Measurements from ENCODE around the gene KIF21B. TPM values are rescaled to one million over a fixed set of nuclear protein-coding genes. Genes with fewer than 3 reads are reported as not detected.

KIF21B gene
- total RNA-seq, 2 donors from 2014 or later, result 5.5 to 11.0 TPM

DNA sequence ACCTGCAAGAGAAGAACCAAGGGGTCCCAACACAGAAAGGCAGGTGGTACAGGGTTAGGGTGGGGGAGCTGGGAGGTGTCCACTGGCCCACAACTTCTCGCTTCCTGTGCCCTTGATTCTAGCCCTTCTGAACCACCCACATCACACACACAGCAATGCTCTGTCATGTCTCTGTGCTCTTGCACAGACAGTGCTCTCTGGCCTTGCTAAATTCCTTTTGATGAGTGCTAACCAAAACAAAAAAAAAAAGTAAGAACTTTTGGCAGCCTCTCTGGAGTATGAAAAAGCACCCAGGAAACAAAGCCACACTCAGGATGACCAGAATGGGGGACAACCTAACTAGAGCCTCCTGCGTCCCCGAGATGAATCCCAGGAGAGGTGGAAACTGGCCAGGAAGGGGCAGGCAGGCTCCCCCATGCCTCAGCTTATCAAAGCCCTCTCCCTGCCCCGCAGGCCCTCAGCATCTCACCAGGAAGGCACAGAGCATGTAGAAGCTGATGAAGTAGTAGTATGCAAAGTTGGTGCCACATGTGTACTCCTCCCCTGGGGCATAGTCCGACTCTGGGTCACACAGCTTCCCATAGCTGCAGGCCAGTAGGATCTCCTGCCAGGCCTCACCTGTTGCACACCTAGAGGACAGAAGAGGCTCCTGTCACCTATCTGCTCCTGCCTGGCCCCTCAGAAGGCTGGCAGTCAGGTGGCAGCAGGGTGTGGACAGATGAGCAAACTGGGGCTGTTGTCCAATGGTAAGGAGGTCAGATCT lies 27.2 kb upstream of the KIF21B start:
- intact Hi-C loops (cut with DNase I, micrococcal nuclease), result no loop called here
- DNase-seq (no peak), ATAC-seq (peak; percentile 56)

- ATAC-seq (no peak), DNase-seq (no peak)
- intact Hi-C loops (cut with DNase I, micrococcal nuclease), result loop anchor here in 1 of 2 donors (5.0 kb wide), 1 partner anchor 82 kb away; no protein-coding TSS in a partner anchor
These were observed 25.8 kb upstream of the KIF21B start for GRCh38 chr1:201049248-201049831.

DNA sequence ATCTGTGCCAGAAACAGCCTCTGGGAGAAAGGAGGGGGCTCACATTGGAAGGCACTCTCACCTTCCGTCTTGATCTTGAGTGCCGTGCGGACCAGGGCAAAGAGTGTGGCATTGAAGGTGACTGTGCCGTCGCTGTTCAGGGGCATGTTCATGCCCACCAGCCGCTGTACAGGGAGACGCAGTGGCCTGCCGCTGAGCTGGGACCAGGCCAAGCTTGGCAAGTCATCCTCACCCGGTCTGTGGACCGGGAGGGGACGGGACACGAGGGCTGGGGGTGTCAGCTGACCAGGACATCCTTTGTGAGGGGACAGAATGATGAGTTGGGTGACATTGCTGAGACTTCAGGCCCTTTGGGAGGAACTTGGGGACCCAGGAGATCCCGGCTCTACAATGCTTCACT lies 25.0 kb upstream of the KIF21B start:
- intact Hi-C loops (cut with DNase I, micrococcal nuclease), result loop anchor here in 1 of 2 donors (5.0 kb wide), 1 partner anchor 81 kb away; no protein-coding TSS in a partner anchor
- no peak for DNase-seq
- ATAC-seq, result no peak

DNA sequence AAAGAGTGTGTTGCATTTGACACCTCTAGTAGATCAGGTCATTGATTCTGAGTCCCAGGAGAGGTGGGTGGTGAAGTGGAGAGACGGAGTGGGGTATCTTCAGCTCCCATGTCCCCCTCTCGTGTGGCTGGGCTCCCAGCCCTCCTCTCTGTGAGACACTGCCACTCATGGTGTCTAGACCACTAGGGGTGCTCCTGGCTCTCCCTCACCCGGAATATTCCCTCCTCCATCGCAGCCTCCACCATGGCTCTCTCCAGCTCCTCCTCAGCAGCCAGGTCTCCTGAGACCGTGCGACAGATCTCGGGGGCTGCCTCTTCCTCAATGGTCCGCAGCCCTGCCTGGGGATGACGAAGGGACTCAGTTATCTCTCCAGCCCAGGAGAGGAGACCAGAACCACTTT lies 20.6 kb upstream of the KIF21B start:
- intact Hi-C loops (cut with DNase I, micrococcal nuclease), result loop anchor here in 1 of 2 donors (5.0 kb wide), 1 partner anchor 72 kb away; no protein-coding TSS in a partner anchor
- ATAC-seq, result no peak

GRCh38 chr1:201042779-201043461 lies 19.4 kb upstream of the KIF21B start:
- intact Hi-C loops (cut with DNase I, micrococcal nuclease), result loop anchor here in 1 of 2 donors (5.0 kb wide), 1 partner anchor 71 kb away; no protein-coding TSS in a partner anchor
- peak; percentile 93 for ATAC-seq
- peak in 1 of 2 donors; percentile 82 for DNase-seq

More for the DNA sequence above, 20.6 kb upstream of the KIF21B start:
- DNase-seq, result no peak

GRCh38 chr1:201041011-201041410 lies 17.5 kb upstream of the KIF21B start:
- DNase-seq (no peak), ATAC-seq (no peak)
- intact Hi-C loops (cut with DNase I, micrococcal nuclease), result loop anchor here in 1 of 2 donors (5.0 kb wide), 1 partner anchor 69 kb away; no protein-coding TSS in a partner anchor

DNA sequence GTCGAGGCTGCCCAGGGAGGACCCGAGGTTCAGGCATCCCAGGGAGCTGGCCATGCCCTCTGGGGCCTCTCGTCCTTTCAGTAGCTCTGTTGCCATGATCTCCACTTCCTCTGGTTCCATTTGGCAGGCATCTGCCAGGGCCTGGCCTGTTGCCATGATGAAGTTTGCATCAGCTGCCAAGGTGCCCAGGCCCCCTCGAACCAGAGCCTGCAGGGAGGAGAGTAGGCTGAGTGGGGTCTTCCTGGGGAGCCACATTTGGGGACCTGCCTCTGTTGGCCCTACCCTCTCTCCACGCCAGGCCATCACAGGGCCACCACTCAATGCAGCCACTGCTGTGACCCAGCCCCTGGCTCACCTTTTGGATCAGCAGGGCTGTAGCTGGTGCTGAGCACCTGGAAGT lies 16.4 kb upstream of the KIF21B start:
- intact Hi-C loops (cut with DNase I, micrococcal nuclease), result loop anchor here in 1 of 2 donors (5.0 kb wide), 1 partner anchor 68 kb away; no protein-coding TSS in a partner anchor
- ATAC-seq (no peak), DNase-seq (no peak)

- ATAC-seq (no peak), DNase-seq (no peak)
- intact Hi-C loops (cut with DNase I, micrococcal nuclease), result no loop called here
These were observed 15.9 kb upstream of the KIF21B start for GRCh38 chr1:201039418-201039817.

- no peak for ATAC-seq
- DNase-seq, result no peak
- intact Hi-C loops (cut with DNase I, micrococcal nuclease), result no loop called here
These were observed 14.8 kb upstream of the KIF21B start for GRCh38 chr1:201038186-201038876.

GRCh38 chr1:201036188-201036842 lies 12.8 kb upstream of the KIF21B start:
- no peak for ATAC-seq
- intact Hi-C loops (cut with DNase I, micrococcal nuclease), result no loop called here

GRCh38 chr1:201034671-201035070 lies 11.2 kb upstream of the KIF21B start:
- ATAC-seq, result no peak
- DNase-seq, result no peak
- intact Hi-C loops (cut with DNase I, micrococcal nuclease), result no loop called here

More at GRCh38 chr1:201036188-201036842, 12.8 kb upstream of the KIF21B start:
- DNase-seq, result no peak

GRCh38 chr1:201032408-201032807 lies 8.9 kb upstream of the KIF21B start:
- intact Hi-C loops (cut with DNase I, micrococcal nuclease), result no loop called here
- ATAC-seq (no peak), DNase-seq (no peak)

DNA sequence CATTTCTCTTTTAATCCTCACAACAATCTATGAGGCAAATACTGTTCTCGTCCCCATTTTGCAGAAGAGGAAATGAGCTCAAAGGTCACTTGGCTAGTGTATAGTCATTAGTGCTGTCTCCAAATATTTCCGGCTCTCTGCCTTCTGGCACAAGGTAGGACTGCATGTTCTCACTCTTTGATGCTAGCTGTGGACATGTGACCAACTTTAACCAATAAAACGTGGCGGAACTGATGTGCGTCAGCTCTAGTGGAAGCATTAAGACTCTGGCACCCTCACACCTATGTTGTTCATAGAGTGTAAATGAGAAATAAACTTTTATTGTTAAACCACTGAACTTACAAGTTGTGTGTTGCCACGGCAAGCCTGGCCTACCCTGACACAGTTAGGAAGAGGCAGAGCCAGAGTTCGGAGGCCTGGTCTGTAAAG lies 5.0 kb upstream of the KIF21B start:
- peak; percentile 85 for ATAC-seq
- peak; percentile 46 to 83 for DNase-seq
- intact Hi-C loops (cut with DNase I, micrococcal nuclease), result no loop called here

DNA sequence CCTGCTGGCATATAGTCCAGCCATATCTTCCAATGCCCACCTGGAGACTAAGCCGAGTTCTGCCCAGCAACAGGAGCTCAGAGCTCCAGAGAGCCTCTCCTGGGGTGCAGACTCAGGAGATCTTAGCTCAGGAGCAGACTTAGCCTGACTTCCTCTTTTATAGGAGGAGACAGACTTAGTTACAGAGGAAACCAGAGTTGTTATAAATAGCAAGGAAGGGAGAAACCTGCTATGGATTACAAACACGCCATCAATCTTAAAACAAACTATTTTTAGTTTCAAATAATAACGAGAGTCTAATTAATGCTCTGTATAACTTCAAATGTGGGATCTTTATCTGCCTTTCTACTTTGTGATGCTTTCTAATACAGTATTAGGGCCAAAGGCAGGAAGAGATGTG lies 3.3 kb upstream of the KIF21B start:
- DNase-seq (no peak), ATAC-seq (no peak)
- intact Hi-C loops (cut with DNase I, micrococcal nuclease), result no loop called here

- DNase-seq (no peak), ATAC-seq (no peak)
These were observed 2.7 kb upstream of the KIF21B start for GRCh38 chr1:201026234-201026633.

GRCh38 chr1:201025571-201026002 lies 2.1 kb upstream of the KIF21B start:
- no peak for ATAC-seq
- intact Hi-C loops (cut with DNase I, micrococcal nuclease), result no loop called here
- DNase-seq, result no peak

More at GRCh38 chr1:201026234-201026633, 2.7 kb upstream of the KIF21B start:
- intact Hi-C loops (cut with DNase I, micrococcal nuclease), result no loop called here

DNA sequence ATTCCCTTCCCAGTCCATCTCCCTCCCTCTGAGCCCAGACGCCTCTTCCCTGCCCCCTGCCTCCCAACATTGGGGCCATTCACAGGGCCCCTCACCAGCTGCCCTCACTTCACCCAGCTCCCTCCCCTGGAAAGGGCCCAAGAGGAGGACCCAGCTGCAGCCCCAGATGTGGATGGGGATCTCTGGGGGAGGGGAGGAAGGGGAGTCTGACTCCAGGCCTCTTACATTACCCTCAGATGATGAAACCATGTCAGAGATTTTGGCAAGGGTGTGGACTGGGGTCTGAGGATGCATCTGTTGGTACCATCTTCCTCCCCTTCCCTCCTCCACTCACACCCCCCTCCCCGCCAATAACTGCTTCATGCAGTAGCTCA lies 1.1 kb upstream of the KIF21B start:
- DNase-seq, result no peak
- intact Hi-C loops (cut with DNase I, micrococcal nuclease), result no loop called here
- no peak for ATAC-seq

DNA sequence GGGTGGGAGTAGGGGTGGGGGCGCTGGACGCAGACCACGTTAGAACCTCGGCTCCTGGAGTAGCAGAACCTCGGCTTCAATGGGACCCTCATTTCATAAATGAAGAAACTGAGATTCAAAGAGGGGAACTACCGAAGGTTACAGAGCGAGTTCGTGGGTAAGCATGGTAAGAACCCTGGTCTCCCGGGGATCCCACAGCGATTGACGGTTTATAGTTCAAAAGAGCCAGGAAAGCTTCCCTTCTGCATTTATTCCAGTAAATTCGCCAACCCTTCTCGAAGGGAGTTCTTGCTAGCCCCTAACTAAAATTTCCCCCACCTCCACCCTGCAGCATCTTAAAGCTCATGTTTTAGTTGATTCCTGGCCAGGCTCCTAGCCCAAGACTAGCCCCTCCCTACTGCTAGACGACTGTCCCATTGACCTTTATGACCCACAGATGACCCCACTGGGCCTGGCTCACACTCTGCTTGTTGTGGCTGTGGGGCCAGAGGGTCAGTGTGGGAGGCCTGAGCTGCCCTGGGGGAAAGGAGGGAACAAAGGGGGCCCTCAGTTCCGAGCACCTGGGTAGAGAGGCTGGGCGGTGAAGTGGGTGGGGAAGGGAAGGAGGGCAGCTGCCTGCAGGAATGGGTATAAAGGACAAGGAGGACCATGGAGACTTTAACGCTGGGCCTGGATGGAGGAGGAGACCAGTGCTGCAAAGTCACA lies 558 bp upstream of the KIF21B start:
- intact Hi-C loops (cut with DNase I, micrococcal nuclease), result no loop called here
- ATAC-seq, result no peak
- no peak for DNase-seq

Data from left colon (tissue), 2 donors.